Tibial nerve (tissue), 4 donors: ENCODE measurements around the gene SLC2A9.
A peak's percentile ranks its signal among the peaks of the same experiment; 100 is the strongest.

ENCODE experiments used
- CTCF ChIP-seq, 5 experiments: fragments of 200-600 bp in 3 of 5; fragments of 450-650 bp in 2 of 5; sonication (generic) in 3 of 5; IDR thresholded peaks; one replicate each; pipeline ENCODE4 v1.5.1; 2016 to 2019; ENCODE audit warnings: antibody characterized with exemption in 5 of 5, mild to moderate bottlenecking in 3 of 5, moderate library complexity in 2 of 5
- EP300 ChIP-seq, 2 donors: sonication (generic); formaldehyde crosslinking; IDR thresholded peaks; one replicate each; pipeline ENCODE4 v1.6.1; 2017; ENCODE audit warnings: antibody characterized with exemption in 2 of 2, mild to moderate bottlenecking in 1 of 2
- POLR2A ChIP-seq, 2 donors: fragments of 450-650 bp; IDR thresholded peaks; one replicate each; pipeline ENCODE4 v1.6.1; 2017; ENCODE audit warnings: antibody characterized with exemption in 2 of 2, mild to moderate bottlenecking in 2 of 2, moderate library complexity in 2 of 2

- TF ChIP-seq CTCF (IDR thresholded peaks at IDR 0.05): no peak
- peak in 1 of 2 donors; percentile 41 for TF ChIP-seq EP300 (IDR thresholded peaks at IDR 0.05)
- no peak for TF ChIP-seq POLR2A (IDR thresholded peaks at IDR 0.05)
These were observed at the start of gene SLC2A9 for GRCh38 chr4:10020871-10021652.
